Activated CD8-positive, alpha-beta T cell treated with anti-CD3 and anti-CD28 coated beads for 36 hours (primary cell): ENCODE measurements around the gene RPL36AL. TPM values are rescaled to one million over a fixed set of nuclear protein-coding genes. Genes with fewer than 3 reads are reported as not detected.
A peak's percentile ranks its signal among the peaks of the same experiment; 100 is the strongest.

Experiments
- ATAC-seq: fragments of 200-7000 bp; cut with Tn5 transposase; one replicate; pipeline ENCODE4 v1.10.0; 2021; ENCODE audit warnings: mild to moderate bottlenecking, moderate library complexity
- CTCF ChIA-PET: fragments of 350-600 bp; sonication (Branson Sonifier 250); formaldehyde crosslinking; loops from one replicate; lab custom pipeline; 2021; ENCODE audit warnings: antibody characterized with exemption; lab: Charles Lee
- POLR2A ChIA-PET: fragments of 350-600 bp; sonication (Branson Sonifier 250); formaldehyde crosslinking; loops from one replicate; lab custom pipeline; 2021; ENCODE audit warnings: antibody characterized with exemption; lab: Charles Lee
- DNase-seq: peaks from one replicate; pipeline ENCODE4 v3.0.0-alpha.2; 2020
- H3K27ac Mint-ChIP-seq: one replicate; pipeline ENCODE4 v1.8.0; 2021; ENCODE audit warnings: mild to moderate bottlenecking, mixed read lengths
- H3K27me3 Mint-ChIP-seq: one replicate; pipeline ENCODE4 v1.8.0; 2021; ENCODE audit warnings: mixed read lengths
- H3K36me3 Mint-ChIP-seq: one replicate; pipeline ENCODE4 v1.8.0; 2021; ENCODE audit warnings: low read depth, mixed read lengths
- H3K4me1 Mint-ChIP-seq: one replicate; pipeline ENCODE4 v1.8.0; 2021; ENCODE audit warnings: low read depth, mixed read lengths
- H3K4me3 Mint-ChIP-seq: one replicate; pipeline ENCODE4 v1.8.0; 2021; ENCODE audit warnings: mild to moderate bottlenecking, moderate library complexity, mixed read lengths
- H3K9me3 Mint-ChIP-seq: one replicate; pipeline ENCODE4 v1.8.0; 2021; ENCODE audit warnings: mixed read lengths
- intact Hi-C: fragments of 100-400 bp; cut with micrococcal nuclease; formaldehyde crosslinking; loops from one replicate; pipeline ENCODE4 v1.10.0; 2022
- total RNA-seq, 2 experiments: library from RNA; stranded (reverse); gene quantifications; one replicate each; pipeline ENCODE4 v1.2.3, GENCODE V29; 2021
- TF ChIP-seq, protein P1 (sequence below): fragments of 200-600 bp; IDR thresholded peaks from one replicate; pipeline ENCODE4 v1.8.0; 2022; ENCODE audit warnings: antibody characterized with exemption, mild to moderate bottlenecking

Gene RPL36AL
- total RNA-seq, 2 experiments from 2014 or later = 214 to 231 TPM

DNA sequence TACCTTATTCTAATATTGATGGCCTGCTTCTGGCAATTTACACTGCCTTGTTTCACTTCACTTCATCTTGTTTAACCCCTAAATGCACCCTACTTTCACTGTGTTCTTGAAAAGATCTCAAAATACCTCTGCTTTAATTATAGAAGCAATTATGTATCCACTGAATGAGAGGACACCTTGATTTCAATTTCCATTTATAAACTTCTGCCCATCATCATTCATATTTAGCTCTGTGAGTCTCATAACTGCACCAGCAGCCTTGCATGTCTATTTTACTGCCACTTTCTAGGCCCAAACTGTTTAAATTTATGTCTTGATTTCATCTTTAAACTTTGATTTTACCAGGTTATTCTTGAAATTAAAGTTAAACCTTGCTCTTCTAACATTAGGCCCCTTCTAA lies 21.7 kb upstream of the RPL36AL start:
- Mint-ChIP-seq H3K27ac (peak overlapping the region; percentile 56), H3K4me1 (peaks cover 40% of the 10 kb centered on the region), H3K27me3 (no peaks in the 10 kb centered on the region), H3K36me3 (peaks cover 43% of the 10 kb centered on the region), H3K4me3 (no peak overlapping the region), H3K9me3 (no peaks in the 10 kb centered on the region)
- CTCF ChIA-PET = interaction anchor here (0.6 kb wide), 1 partner anchor 70 kb away, joined by 3 read pairs; no protein-coding TSS in a partner anchor
- intact Hi-C loops = no loop called here
- DNase-seq (no peak), ATAC-seq (no peak)
- TF ChIP-seq, protein P1, sequence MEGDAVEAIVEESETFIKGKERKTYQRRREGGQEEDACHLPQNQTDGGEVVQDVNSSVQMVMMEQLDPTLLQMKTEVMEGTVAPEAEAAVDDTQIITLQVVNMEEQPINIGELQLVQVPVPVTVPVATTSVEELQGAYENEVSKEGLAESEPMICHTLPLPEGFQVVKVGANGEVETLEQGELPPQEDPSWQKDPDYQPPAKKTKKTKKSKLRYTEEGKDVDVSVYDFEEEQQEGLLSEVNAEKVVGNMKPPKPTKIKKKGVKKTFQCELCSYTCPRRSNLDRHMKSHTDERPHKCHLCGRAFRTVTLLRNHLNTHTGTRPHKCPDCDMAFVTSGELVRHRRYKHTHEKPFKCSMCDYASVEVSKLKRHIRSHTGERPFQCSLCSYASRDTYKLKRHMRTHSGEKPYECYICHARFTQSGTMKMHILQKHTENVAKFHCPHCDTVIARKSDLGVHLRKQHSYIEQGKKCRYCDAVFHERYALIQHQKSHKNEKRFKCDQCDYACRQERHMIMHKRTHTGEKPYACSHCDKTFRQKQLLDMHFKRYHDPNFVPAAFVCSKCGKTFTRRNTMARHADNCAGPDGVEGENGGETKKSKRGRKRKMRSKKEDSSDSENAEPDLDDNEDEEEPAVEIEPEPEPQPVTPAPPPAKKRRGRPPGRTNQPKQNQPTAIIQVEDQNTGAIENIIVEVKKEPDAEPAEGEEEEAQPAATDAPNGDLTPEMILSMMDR = no peak
- POLR2A ChIA-PET = interaction anchor here (0.9 kb wide), 1 partner anchor 43 kb away, joined by 3 read pairs; the partner anchor contains the start of gene LRR1

DNA sequence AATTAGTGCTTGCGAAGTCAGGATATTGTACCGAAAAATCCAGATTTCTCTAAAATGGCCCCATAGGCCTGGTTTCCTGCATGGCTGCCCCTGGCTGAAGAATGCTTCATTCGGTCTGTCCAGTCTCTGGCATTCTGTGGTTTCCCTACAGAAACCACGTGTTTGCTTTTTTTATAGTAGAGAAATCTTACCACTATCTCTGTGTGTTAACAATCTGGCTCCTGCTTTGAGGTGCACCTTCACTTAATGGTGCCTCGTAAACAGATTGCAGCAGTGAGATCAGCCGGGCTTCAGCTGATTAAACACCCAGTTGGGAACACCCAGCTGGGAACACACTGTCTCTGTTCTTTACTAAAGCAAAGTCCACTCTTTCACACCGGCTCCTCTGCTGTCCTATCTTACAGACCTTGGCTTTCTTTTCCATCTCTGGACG lies 21.3 kb upstream of the RPL36AL start:
- ATAC-seq (no peak), DNase-seq (no peak)
- ChIA-PET CTCF (interaction anchor here (1.0 kb wide), 1 partner anchor 40 kb away, joined by 3 read pairs; no protein-coding TSS in a partner anchor), POLR2A (interaction anchor here (0.7 to 0.9 kb wide), 2 partner anchors 43 to 190 kb away, joined by 3 read pairs; partner anchors contain the start of gene LRR1)
- TF ChIP-seq, protein P1 = no peak
- Mint-ChIP-seq H3K27me3 (no peaks in the 10 kb centered on the region), H3K4me3 (no peak overlapping the region), H3K36me3 (peaks cover 43% of the 10 kb centered on the region), H3K9me3 (no peaks in the 10 kb centered on the region), H3K27ac (peak overlapping the region; percentile 56), H3K4me1 (peaks cover 44% of the 10 kb centered on the region)
- intact Hi-C loops = no loop called here

DNA sequence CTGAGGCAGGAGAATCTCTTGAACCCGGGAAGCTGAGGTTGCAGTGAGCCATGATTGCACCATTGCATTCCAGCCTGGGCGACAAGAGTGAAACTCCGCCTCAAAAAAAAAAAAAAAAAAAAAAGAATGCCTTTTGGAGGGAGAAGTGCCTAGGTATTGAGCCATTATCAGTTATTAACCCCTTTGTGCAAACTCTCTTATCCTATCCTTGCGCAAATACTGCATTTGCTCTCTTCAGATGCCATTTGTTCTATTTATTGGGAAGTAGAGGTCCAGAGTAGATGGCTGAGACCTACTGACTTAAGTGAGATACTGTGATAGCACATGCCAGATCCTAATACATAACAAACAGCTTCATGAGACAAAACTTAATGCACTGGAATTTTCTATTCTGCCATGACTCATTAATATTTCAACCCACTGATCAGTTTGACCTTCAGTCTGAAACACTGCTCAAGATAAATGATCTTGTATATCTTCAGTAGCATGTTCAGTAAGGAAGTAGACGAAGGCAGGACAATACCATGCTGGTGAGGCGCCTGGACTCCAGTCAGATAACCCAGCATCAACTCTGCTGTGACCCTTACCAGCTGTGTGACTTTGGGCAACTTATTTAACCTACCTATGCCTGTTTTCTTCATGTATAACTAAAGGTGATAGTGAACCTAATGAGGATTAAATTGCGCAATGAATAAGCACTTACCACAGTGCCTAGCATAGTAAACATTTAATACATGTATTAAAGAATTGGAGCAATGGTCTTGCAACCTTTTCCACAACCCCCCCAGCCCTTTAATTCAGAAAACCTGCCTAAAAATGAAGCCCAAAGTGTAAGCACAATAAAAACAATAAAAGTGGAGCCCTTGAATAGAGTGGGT lies 20.4 kb upstream of the RPL36AL start:
- Mint-ChIP-seq H3K27ac (peak overlapping the region; percentile 32), H3K4me1 (peaks cover 49% of the 10 kb centered on the region), H3K9me3 (no peaks in the 10 kb centered on the region), H3K36me3 (peaks cover 50% of the 10 kb centered on the region), H3K27me3 (no peaks in the 10 kb centered on the region), H3K4me3 (no peak overlapping the region)
- POLR2A ChIA-PET = interaction anchor here (1.0 to 1.3 kb wide), 3 partner anchors 20 to 54 kb away, joined by 3 read pairs; partner anchors contain the start of genes MGAT2, RPL36AL and RPS29
- intact Hi-C loops = no loop called here
- CTCF ChIA-PET = interaction anchor here (1.0 kb wide), 1 partner anchor 39 kb away, joined by 3 read pairs; no protein-coding TSS in a partner anchor
- no peak for DNase-seq
- TF ChIP-seq, protein P1 = no peak
- no peak for ATAC-seq

DNA sequence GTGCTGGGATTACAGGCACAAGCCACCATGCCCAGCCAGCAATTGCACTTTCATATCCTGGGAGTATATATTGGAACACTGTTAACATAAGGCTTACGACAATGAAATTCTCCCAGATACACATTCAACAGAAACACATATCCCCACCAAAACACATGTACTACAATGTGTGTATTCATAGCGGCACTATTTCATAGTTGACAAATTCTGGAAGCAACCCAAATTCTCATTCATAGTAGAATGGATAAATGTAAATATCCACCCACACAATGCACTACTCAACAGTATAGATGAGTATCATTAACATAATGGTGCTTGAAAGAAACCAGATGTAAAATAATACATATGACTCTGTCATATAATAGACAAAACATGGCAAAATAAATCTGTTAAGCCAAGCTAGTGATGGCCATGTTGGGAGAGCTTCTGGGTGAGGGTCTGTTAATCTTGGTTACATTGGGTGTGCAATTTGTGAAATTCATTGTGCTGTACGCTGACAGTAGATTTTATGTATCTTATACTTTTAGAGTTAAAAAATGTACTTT lies 17.2 kb upstream of the RPL36AL start:
- ATAC-seq (no peak), DNase-seq (no peak)
- Mint-ChIP-seq H3K36me3 (peaks cover 58% of the 10 kb centered on the region), H3K9me3 (no peaks in the 10 kb centered on the region), H3K27ac (no peak overlapping the region), H3K4me1 (peaks cover 44% of the 10 kb centered on the region), H3K4me3 (peak overlapping the region; percentile 5), H3K27me3 (no peaks in the 10 kb centered on the region)
- ChIA-PET CTCF (interaction anchor here (1.0 to 2.2 kb wide), 2 partner anchors 17 to 214 kb away, joined by 4 to 9 read pairs; partner anchors contain the start of genes MGAT2, NEMF and RPL36AL), POLR2A (interaction anchor here (0.6 kb wide), 1 partner anchor 56 kb away, joined by 3 read pairs; no protein-coding TSS in a partner anchor)
- TF ChIP-seq, protein P1 = no peak
- intact Hi-C loops = no loop called here
